Stomach (tissue), 9 donors: ENCODE results near the gene SLC12A7. TPM values are rescaled to one million over a fixed set of nuclear protein-coding genes. Genes with fewer than 3 reads are reported as not detected.

Source experiments
- DNase-seq, 2 donors: peaks; one replicate each; pipeline versions ENCODE4 v3.0.0 to v3.0.0-alpha.2; 2013 to 2019
- H3K27ac ChIP-seq, 5 donors: fragments of 200-600 bp in 4 of 5; sonication (generic) in 4 of 5; one replicate each; pipeline ENCODE4 v1.5.1; 2013 to 2019; ENCODE audit warnings: mild to moderate bottlenecking in 1 of 5, moderate library complexity in 1 of 5
- H3K27me3 ChIP-seq, 3 donors: fragments of 200-600 bp; sonication (generic); one replicate each; pipeline ENCODE4 v1.5.1; 2017 to 2019; ENCODE audit warnings: mixed run types in 1 of 3
- H3K36me3 ChIP-seq, 4 donors: fragments of 200-600 bp; sonication (generic); 1 replicate in 3 of 4; 2 replicates in 1 of 4; pipeline ENCODE4 v1.5.1; 2016 to 2019
- H3K4me1 ChIP-seq, 4 donors: fragments of 200-600 bp; sonication (generic); one replicate each; pipeline ENCODE4 v1.5.1; 2016 to 2019
- H3K4me3 ChIP-seq, 4 donors: fragments of 200-600 bp; sonication (generic) in 3 of 4; one replicate each; pipeline ENCODE4 v1.5.1; 2016 to 2019; ENCODE audit warnings: mild to moderate bottlenecking in 1 of 4
- H3K9me3 ChIP-seq, 4 donors: fragments of 200-600 bp; sonication (generic); one replicate each; pipeline ENCODE4 v1.5.1; 2016 to 2019
- EP300 ChIP-seq: sonication (generic); formaldehyde crosslinking; IDR thresholded peaks from one replicate; pipeline ENCODE4 v1.6.1; 2017; ENCODE audit warnings: antibody characterized with exemption
- POLR2A ChIP-seq, 4 donors: fragments of 450-650 bp; IDR thresholded peaks; one replicate each; pipeline ENCODE4 v1.6.1; 2016; ENCODE audit warnings: antibody characterized with exemption in 4 of 4, control low read depth in 2 of 4, mild to moderate bottlenecking in 1 of 4, moderate library complexity in 1 of 4
- POLR2AphosphoS5 ChIP-seq, 3 donors: sonication (generic); formaldehyde crosslinking; IDR thresholded peaks; one replicate each; pipeline ENCODE4 v1.6.1; 2016; ENCODE audit warnings: antibody characterized with exemption in 3 of 3
- whole genome bisulfite sequencing, 5 donors: extraction: QIAGEN DNeasy Blood & Tissue Kit in 3 of 5; methylation state at CpG; one replicate each; pipeline versions ENCODE4 v1.1.5 to v1.1.7; 2013 to 2018; 5-methylcytosine and 5-hydroxymethylcytosine counted together
- intact Hi-C: fragments of 100-400 bp; cut with DNase I; formaldehyde crosslinking; loops from one replicate; pipeline ENCODE4 v1.15.1; 2023; ENCODE audit warnings: low total_unique reads
- polyA plus RNA-seq, 3 donors: library from polyadenylated mRNA; stranded (reverse); fragments of 200-250 nt; gene quantifications; one replicate each; pipeline ENCODE4 v1.2.3, GENCODE V29; 2013
- total RNA-seq, 5 donors: library from RNA; depleted of rRNA; stranded (reverse); fragments of >200 nt; gene quantifications; one replicate each; pipeline versions ENCODE4 v1.1.0 to v1.2.3, GENCODE V29; 2014 to 2016
- TF ChIP-seq, protein P1 (sequence below), 7 experiments: fragments of 450-650 bp in 4 of 7; fragments of 200-600 bp in 3 of 7; sonication (generic) in 3 of 7; IDR thresholded peaks; one replicate each; pipeline ENCODE4 v1.5.1; 2016 to 2019; ENCODE audit warnings: antibody characterized with exemption in 7 of 7, control low read depth in 2 of 7, mild to moderate bottlenecking in 1 of 7
- donor health status: healthy with polysubstance abuse.
- donor health status: Bipolar disorder and iron deficiency.
- donor health status: healthy.

SLC12A7 gene
- total and polyA plus RNA-seq, 8 donors: 4.7 to 346 (median 37.7) TPM

DNA sequence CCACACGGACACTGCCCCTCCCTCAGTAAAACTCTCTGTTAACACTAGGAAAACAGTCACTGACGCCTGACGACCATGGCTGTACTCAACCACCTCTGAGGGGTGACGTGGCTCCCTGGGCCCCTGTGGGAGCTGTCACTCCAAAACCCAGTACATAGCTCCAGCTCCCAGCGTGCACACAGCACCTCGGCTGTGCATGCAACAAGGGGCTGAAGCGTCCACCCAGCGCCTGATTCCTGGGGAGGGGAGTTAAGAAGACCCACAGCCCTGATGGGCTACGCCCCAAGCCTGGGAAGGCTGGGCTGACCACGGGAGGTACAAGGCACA lies 36.3 kb downstream of the SLC12A7 start:
- Histone ChIP-seq H3K4me3 (no peak overlapping the region), H3K36me3 (peaks cover 47 to 75% (median 75%) of the 10 kb centered on the region in 4 donors), H3K27me3 (no peaks in the 10 kb centered on the region), H3K27ac (no peak overlapping the region), H3K9me3 (no peaks in the 10 kb centered on the region), H3K4me1 (no peaks in the 10 kb centered on the region)
- 86 to 89% (median 86%) methylated on average over 10 of the region's 10 CpGs; no CpG with 5 or more reads in 1 of the 5 donors for WGBS, 5 donors
- no peak for DNase-seq
- TF ChIP-seq POLR2AphosphoS5 (IDR thresholded peaks at IDR 0.05): no peak
- TF ChIP-seq, protein P1, sequence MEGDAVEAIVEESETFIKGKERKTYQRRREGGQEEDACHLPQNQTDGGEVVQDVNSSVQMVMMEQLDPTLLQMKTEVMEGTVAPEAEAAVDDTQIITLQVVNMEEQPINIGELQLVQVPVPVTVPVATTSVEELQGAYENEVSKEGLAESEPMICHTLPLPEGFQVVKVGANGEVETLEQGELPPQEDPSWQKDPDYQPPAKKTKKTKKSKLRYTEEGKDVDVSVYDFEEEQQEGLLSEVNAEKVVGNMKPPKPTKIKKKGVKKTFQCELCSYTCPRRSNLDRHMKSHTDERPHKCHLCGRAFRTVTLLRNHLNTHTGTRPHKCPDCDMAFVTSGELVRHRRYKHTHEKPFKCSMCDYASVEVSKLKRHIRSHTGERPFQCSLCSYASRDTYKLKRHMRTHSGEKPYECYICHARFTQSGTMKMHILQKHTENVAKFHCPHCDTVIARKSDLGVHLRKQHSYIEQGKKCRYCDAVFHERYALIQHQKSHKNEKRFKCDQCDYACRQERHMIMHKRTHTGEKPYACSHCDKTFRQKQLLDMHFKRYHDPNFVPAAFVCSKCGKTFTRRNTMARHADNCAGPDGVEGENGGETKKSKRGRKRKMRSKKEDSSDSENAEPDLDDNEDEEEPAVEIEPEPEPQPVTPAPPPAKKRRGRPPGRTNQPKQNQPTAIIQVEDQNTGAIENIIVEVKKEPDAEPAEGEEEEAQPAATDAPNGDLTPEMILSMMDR (IDR thresholded peaks at IDR 0.05): no peak
- no peak for TF ChIP-seq POLR2A (IDR thresholded peaks at IDR 0.05)
- TF ChIP-seq EP300: no peak
- intact Hi-C loops: no loop called here

DNA sequence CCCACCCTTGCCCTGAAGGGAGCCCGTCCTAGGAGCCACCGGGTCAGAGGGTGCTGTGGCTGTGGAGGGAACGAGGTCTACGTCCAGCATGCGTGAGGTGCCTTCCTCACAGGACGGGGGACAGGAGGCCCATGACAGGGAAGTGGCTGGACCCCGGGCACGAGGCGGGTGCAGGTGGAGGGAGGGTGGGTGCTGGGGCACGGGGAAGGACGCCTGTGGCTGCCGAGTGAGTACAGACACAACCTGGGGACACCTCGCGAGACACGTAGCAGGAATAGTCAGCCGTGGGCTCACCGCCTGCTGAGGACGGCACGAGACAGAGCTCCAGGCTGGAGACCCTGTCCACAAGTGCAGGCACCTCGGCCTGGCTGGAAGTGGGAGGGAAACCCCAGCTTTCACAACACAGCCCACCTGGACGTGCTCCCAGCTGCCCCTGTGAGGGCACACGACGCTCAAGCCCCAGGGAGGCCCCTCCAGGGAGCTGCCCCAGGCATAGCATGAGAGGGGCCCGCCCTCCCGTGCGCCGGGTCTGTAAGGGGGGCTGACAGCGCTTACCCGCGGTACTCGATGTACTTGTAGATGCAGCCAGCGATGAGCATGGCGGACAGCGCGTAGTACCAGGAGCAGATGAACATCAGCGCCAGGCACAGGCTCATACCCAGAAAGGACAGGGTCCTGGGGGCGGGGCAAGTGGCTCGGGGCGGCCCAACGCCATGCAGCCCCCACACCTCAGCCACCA lies 36.9 kb downstream of the SLC12A7 start:
- TF ChIP-seq POLR2AphosphoS5 (IDR thresholded peaks at IDR 0.05): no peak
- no peak for TF ChIP-seq POLR2A (IDR thresholded peaks at IDR 0.05)
- TF ChIP-seq EP300: no peak
- TF ChIP-seq, protein P1 (IDR thresholded peaks at IDR 0.05): no peak
- DNase-seq: no peak
- 86 to 92% (median 88%) methylated on average over 25 to 40 of the region's 40 CpGs for WGBS, 5 donors
- intact Hi-C loops: no loop called here
- H3K4me3 ChIP-seq: no peak overlapping the region
- no peaks in the 10 kb centered on the region for H3K9me3 ChIP-seq
- no peak overlapping the region for H3K27ac ChIP-seq
- peaks cover 45 to 70% (median 69%) of the 10 kb centered on the region in 4 donors for H3K36me3 ChIP-seq
- H3K27me3 ChIP-seq: no peaks in the 10 kb centered on the region
- no peaks in the 10 kb centered on the region for H3K4me1 ChIP-seq

DNA sequence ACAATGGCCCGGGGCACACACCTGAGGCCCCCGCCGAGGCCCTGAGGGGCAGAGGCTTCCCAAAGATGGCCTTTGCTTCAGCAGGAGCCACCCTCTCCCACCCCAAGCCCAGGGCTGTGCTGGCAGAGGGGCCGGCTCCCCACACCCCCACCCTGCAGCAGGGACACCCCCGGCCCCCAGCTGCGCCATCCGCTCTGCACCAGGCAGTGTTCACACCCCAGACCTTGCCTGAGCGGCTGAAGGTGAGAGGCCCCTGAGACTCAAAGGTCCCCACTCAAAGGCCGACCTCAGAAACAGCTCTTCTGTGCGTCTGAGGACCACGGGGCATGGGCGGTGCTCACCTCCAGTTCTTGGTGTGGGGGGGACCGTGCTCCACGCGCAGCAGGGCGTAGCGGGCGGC lies 37.6 kb downstream of the SLC12A7 start:
- WGBS, 5 donors: 91 to 95% (median 92%) methylated on average over 12 to 18 of the region's 18 CpGs
- H3K27ac ChIP-seq: no peak overlapping the region
- intact Hi-C loops: no loop called here
- H3K4me1 ChIP-seq: no peaks in the 10 kb centered on the region
- H3K27me3 ChIP-seq: no peaks in the 10 kb centered on the region
- H3K36me3 ChIP-seq: peaks cover 49 to 69% (median 67%) of the 10 kb centered on the region in 4 donors
- no peak overlapping the region for H3K4me3 ChIP-seq
- TF ChIP-seq POLR2A (IDR thresholded peaks at IDR 0.05): no peak
- no peak for TF ChIP-seq POLR2AphosphoS5 (IDR thresholded peaks at IDR 0.05)
- TF ChIP-seq, protein P1 (IDR thresholded peaks at IDR 0.05): no peak
- TF ChIP-seq EP300: no peak
- DNase-seq: no peak
- H3K9me3 ChIP-seq: no peaks in the 10 kb centered on the region

DNA sequence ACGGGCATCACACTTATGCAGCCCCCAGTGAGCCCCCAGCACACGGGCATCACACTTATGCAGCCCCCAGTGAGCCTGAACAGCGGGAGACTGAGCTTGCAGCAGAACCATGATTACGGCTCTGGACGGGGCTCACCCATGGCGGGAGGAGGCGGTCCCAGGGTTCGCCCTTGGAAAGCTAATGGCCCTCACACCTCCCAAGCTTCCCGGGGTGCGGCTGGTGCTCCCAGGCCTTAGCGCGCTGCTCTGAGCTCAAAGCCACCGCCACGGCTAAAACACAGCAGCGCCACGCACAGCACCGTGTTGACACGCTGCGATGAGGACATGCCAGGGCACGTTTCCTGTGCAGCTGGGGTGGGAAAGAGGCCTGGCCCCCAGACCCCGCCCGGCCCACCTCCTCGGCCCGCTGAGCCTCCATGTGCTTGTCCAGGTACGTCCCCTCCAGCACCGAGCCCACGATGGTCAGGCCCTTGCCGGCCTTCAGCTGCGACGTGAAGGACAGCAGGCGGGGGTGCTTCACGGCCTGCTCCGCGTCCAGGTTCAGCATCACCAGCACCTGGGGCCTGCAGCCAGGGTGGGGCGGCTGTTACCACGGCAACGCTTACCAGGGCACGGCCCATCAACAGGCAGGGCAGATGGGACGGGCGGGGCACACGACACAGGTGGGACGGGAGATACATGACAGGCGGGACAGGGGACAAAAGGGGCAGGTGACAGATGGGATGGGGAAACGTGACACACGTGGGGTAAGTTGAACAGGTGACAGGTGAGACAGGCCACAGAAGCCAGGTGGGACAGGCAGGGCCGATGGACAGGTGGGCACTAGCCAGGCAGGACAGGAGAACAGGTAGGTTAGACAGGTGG lies 38.4 kb downstream of the SLC12A7 start:
- peaks cover 51 to 69% (median 67%) of the 10 kb centered on the region in 4 donors for H3K36me3 ChIP-seq
- H3K4me3 ChIP-seq: no peak overlapping the region
- WGBS, 5 donors: 82 to 91% (median 87%) methylated on average over 12 to 46 of the region's 46 CpGs
- no peak for TF ChIP-seq EP300
- no peak for TF ChIP-seq POLR2AphosphoS5 (IDR thresholded peaks at IDR 0.05)
- TF ChIP-seq, protein P1 (IDR thresholded peaks at IDR 0.05): no peak
- no peak for TF ChIP-seq POLR2A (IDR thresholded peaks at IDR 0.05)
- no peaks in the 10 kb centered on the region for H3K4me1 ChIP-seq
- H3K9me3 ChIP-seq: no peaks in the 10 kb centered on the region
- no peaks in the 10 kb centered on the region for H3K27me3 ChIP-seq
- no peak overlapping the region for H3K27ac ChIP-seq
- intact Hi-C loops: no loop called here
- DNase-seq: no peak
